HL-60 (cell line): Measurements from ENCODE around the gene KLHL12.

ENCODE experiments used
- CTCF ChIP-seq: IDR thresholded peaks from one replicate; pipeline ENCODE4 v1.5.1; 2011; ENCODE audit warnings: low read length, control low read depth, inconsistent platforms; ENCODE audit not compliant: insufficient read depth
- POLR2AphosphoS5 ChIP-seq: IDR thresholded peaks from 2 replicates; pipeline ENCODE4 v1.6.1; 2012; ENCODE audit warnings: low read depth

DNA sequence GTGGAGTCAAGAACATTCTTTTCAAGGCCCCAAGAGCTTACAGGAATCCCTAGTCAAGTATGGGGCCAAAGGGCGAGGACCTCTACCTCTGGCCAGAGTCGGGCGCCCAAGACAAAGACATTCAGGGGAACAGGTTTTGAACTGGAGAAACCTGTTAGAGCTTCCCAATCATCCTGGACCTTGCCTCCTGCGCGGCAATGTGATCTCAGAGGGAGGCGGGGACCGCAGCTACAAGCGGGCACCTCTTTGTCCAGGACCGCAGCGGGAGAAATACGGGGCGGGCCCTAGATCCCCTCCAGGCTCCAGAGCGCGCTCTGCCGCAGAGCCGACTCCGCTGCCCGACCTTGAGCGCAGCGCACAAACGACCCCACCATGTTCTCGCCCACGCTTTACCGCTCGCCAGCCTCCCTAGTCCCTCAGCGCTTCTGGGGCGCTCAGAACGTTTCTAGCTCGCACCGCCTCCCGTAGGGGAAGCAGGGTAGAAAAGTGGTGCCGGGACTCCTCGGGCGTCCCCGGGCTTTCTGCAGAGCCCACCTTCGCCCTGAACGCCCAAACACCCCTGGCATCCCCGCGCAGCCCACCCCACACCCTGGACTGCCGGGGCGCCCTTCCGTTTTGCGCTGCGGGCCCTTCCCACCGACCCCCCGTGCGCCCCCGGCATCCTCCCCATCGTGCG is 66.2 kb downstream of the KLHL12 start:
- no peak for TF ChIP-seq CTCF
- TF ChIP-seq POLR2AphosphoS5 = no peak
